Lower lobe of right lung (tissue), 2 donors: ENCODE results near the gene ZFYVE28. TPM values are rescaled to one million over a fixed set of nuclear protein-coding genes. Genes with fewer than 3 reads are reported as not detected.

ENCODE experiments used
- ATAC-seq, 2 donors: fragments of 200-7000 bp; cut with Tn5 transposase; one replicate each; pipeline ENCODE4 v1.9.1; 2020 to 2022; ENCODE audit warnings: mild to moderate bottlenecking in 2 of 2, moderate library complexity in 2 of 2
- DNase-seq: peaks from one replicate; pipeline ENCODE4 v3.0.0-alpha.2; 2020
- H3K27ac ChIP-seq: fragments of 200-600 bp; one replicate; pipeline ENCODE4 v1.8.0; 2022
- H3K27me3 ChIP-seq: fragments of 200-600 bp; one replicate; pipeline ENCODE4 v1.8.0; 2022; ENCODE audit warnings: low read depth
- H3K36me3 ChIP-seq: fragments of 200-600 bp; one replicate; pipeline ENCODE4 v1.8.0; 2022; ENCODE audit warnings: mild to moderate bottlenecking
- H3K4me1 ChIP-seq: fragments of 200-600 bp; one replicate; pipeline ENCODE4 v1.8.0; 2022
- H3K4me3 ChIP-seq: fragments of 200-600 bp; one replicate; pipeline ENCODE4 v1.8.0; 2022; ENCODE audit warnings: mild to moderate bottlenecking
- H3K9me3 ChIP-seq: fragments of 200-600 bp; one replicate; pipeline ENCODE4 v1.8.0; 2022
- intact Hi-C: fragments of 100-400 bp; cut with DNase I; formaldehyde crosslinking; loops from one replicate; pipeline ENCODE4 v1.11.0; 2022
- total RNA-seq: library from RNA; stranded (reverse); fragmentation: NEBNext Ultra II Directional; extraction: Animal tissue kit (Norgen Biotek cat#: 25700); gene quantifications from one replicate; pipeline ENCODE4 v1.2.1, GENCODE V29; 2021
- TF ChIP-seq, protein P1 (sequence below): fragments of 200-600 bp; IDR thresholded peaks from one replicate; pipeline ENCODE4 v1.8.0; 2022; ENCODE audit warnings: antibody characterized with exemption, mild to moderate bottlenecking
- donor health status: DM: no; HTN: yes; CAD: no; lungs with severe emphysema.

ZFYVE28 gene
- total RNA-seq, 1 donor from 2014 or later, result 12.9 TPM

DNA sequence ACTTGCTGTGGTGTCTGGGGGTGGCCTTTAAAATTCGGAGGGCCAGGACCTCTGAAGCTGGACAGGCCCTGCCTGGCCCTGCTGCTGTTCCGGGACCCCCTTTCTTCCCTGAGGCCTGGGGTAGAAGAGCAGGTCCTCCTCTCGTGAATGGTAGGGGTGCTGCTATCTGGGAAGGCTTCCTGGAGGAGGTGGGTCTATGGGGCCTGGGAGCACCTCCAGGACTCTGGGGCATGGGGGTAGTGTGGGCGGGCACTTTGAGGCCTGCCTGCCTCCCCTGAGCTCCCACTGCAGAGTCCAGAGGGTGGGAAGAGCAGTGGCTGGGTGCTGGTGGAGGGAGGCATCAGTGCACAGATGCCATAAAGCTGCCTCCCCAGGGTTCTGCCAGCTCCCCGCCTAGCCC, 151.6 kb downstream of the ZFYVE28 start:
- H3K27ac ChIP-seq, result no peak overlapping the region
- intact Hi-C loops, result no loop called here
- ATAC-seq (no peak), DNase-seq (no peak)
- TF ChIP-seq, protein P1, sequence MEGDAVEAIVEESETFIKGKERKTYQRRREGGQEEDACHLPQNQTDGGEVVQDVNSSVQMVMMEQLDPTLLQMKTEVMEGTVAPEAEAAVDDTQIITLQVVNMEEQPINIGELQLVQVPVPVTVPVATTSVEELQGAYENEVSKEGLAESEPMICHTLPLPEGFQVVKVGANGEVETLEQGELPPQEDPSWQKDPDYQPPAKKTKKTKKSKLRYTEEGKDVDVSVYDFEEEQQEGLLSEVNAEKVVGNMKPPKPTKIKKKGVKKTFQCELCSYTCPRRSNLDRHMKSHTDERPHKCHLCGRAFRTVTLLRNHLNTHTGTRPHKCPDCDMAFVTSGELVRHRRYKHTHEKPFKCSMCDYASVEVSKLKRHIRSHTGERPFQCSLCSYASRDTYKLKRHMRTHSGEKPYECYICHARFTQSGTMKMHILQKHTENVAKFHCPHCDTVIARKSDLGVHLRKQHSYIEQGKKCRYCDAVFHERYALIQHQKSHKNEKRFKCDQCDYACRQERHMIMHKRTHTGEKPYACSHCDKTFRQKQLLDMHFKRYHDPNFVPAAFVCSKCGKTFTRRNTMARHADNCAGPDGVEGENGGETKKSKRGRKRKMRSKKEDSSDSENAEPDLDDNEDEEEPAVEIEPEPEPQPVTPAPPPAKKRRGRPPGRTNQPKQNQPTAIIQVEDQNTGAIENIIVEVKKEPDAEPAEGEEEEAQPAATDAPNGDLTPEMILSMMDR, result no peak
- peaks cover 33% of the 10 kb centered on the region for H3K4me1 ChIP-seq
- no peaks in the 10 kb centered on the region for H3K9me3 ChIP-seq
- no peaks in the 10 kb centered on the region for H3K36me3 ChIP-seq
- no peak overlapping the region for H3K4me3 ChIP-seq
- no peaks in the 10 kb centered on the region for H3K27me3 ChIP-seq

DNA sequence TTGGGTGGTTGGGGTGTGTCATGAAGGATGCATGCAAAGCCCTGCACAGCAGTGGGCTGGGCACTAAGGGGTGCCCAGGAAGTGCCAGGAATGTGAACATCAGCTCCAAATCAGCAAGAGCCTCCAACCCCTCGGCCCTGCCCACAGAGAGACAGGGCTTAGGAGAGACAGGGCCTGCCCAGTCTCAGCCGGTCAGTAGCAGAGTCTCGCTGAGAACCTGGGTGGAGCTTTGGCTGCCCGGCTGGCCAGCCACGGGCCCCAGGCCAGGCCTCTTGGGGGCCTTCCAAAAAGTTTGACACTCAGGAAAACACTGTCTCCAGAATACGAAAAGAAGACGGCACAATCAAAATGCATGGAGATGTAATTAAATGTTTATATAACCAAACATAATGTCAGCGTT, 152.3 kb downstream of the ZFYVE28 start:
- TF ChIP-seq, protein P1, result no peak
- H3K27ac ChIP-seq, result peak overlapping the region; percentile 58
- no peaks in the 10 kb centered on the region for H3K9me3 ChIP-seq
- DNase-seq, result no peak
- no peak overlapping the region for H3K4me3 ChIP-seq
- intact Hi-C loops, result no loop called here
- ATAC-seq, result no peak
- no peaks in the 10 kb centered on the region for H3K27me3 ChIP-seq
- H3K36me3 ChIP-seq, result no peaks in the 10 kb centered on the region
- peaks cover 33% of the 10 kb centered on the region for H3K4me1 ChIP-seq

DNA sequence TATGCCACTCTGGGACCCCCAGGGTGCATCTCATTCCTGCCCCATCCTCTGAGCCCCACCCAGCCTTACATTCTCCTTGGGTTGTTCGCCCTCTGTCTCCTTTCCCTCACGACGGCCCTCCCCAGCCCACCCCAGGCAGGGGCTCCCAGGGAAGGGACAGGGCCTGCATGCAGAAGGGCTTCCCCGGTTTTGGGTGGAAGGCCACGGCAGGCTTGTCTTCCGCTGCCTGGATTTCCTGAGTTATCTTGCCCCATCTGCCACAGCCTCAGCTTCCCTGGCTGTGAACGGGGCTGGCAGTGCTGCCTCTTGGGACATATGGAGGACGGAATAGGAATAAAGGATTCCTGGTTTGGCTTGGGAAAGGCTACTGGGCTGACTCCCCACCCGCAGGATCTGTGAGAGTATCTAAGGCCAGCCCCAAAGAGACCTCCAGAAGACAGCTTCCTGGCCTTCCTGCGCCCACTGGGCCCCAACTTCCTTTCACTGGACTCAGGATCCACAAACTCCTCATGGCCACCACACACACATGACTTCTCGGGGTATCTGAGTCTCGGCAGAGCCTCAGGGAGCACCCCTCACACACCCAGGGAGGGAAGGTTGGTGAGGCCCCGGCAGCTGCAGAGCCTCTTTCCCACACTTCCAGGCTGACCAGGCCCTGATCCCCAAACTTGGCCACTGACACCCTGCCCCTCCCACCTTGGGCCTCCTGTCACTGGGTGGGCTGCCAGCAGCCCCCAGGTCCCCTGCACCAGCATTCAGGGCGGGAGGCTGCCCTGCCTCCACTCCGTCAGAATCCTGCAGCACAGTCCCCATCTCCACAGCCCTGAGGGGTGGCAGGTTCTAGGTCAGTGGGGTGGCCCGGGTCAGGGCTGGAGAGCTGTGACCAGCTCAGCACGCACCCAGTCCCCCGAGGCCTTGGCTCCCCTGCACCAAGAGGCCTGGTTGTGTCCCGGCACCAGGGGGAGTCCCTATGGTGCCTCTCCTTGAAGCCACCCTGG, 153.0 kb downstream of the ZFYVE28 start:
- ATAC-seq, result no peak
- no peaks in the 10 kb centered on the region for H3K27me3 ChIP-seq

DNA sequence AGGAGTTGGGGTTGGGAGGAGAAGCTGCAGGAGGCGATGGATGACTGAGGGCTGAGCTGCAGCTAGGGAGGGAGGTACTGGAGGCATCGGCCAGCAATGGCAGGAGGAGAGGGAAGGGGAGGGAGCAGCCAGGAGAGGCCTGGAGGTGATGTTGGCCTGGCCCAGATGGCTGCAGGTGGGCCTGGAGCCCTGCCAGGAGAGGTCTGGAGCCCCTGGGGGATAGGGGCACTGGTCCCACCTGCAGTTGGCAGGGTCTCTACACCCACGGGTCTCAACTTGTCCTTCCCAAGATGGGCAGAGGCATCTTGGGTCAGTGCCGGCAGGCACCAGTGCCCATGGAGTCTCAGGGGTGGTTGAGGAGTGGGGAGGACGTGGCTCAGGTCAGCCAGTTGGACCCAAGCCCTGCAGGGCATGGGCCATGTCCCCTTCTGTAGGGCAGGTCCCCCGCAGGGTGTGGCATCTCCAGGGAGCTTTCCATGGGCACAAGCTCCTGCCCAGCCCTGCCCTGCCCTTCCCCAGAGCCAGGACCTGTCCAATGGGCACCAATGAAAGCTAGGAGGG, 153.9 kb downstream of the ZFYVE28 start:
- DNase-seq (peak; percentile 46), ATAC-seq (no peak)
- peaks cover 47% of the 10 kb centered on the region for H3K4me1 ChIP-seq
- no peak overlapping the region for H3K4me3 ChIP-seq
- H3K9me3 ChIP-seq, result no peaks in the 10 kb centered on the region
- no peaks in the 10 kb centered on the region for H3K36me3 ChIP-seq
- TF ChIP-seq, protein P1, result no peak
- no peak overlapping the region for H3K27ac ChIP-seq
- intact Hi-C loops, result no loop called here
- no peaks in the 10 kb centered on the region for H3K27me3 ChIP-seq

More for the DNA sequence above, 153.0 kb downstream of the ZFYVE28 start:
- intact Hi-C loops, result no loop called here
- Histone ChIP-seq H3K4me3 (peak overlapping the region; percentile 0), H3K36me3 (no peaks in the 10 kb centered on the region), H3K4me1 (peaks cover 38% of the 10 kb centered on the region), H3K27ac (peak overlapping the region; percentile 58), H3K9me3 (no peaks in the 10 kb centered on the region)
- TF ChIP-seq, protein P1, result no peak
- DNase-seq, result peak; percentile 38

DNA sequence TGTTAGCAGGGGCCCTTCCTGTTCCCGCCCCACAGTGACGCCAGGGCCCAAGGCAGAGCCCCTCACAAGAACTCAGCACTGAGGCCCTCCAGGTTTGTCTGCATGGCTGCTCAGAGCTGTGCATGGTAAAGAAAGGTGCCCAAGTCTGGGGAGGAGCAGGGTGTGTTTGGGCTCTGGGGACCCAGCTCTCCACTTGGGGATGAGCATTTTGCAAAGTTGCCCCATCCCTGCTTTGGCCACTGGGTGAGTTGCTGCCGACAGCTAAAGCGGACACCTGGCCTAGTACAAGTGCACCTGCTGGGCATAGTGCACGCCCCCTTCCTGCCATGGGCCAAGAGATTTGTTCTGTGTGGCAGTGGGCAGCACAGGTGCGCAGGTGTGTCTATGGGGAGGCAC, 154.5 kb downstream of the ZFYVE28 start:
- no peak for ATAC-seq
- Histone ChIP-seq H3K27me3 (no peaks in the 10 kb centered on the region), H3K36me3 (peaks cover 4% of the 10 kb centered on the region), H3K9me3 (no peaks in the 10 kb centered on the region), H3K27ac (no peak overlapping the region), H3K4me3 (no peak overlapping the region), H3K4me1 (peaks cover 53% of the 10 kb centered on the region)
- TF ChIP-seq, protein P1, result no peak
- intact Hi-C loops, result no loop called here
- DNase-seq, result no peak
